Mesendoderm (in vitro differentiated cells): ENCODE results near the gene COPE.

Experiments used
- DNase-seq: peaks from one replicate; pipeline ENCODE4 v3.0.0; 2013
- H2AK5ac ChIP-seq: 2 replicates; pipeline ENCODE4 v1.6.1; 2013; ENCODE audit warnings: low read length, inconsistent platforms
- H2BK120ac ChIP-seq: 2 replicates; pipeline ENCODE4 v1.6.1; 2013; ENCODE audit warnings: low read depth, mild to moderate bottlenecking, low read length, moderate library complexity, mixed read lengths
- H2BK15ac ChIP-seq: replicated peaks from 2 replicates; pipeline ENCODE4 v1.6.1; 2013; ENCODE audit warnings: low read depth, mild to moderate bottlenecking, moderate library complexity
- H2BK5ac ChIP-seq: 2 replicates; pipeline ENCODE4 v1.6.1; 2013; ENCODE audit warnings: low read length, inconsistent platforms
- H3K18ac ChIP-seq: 2 replicates; pipeline ENCODE4 v1.6.1; 2013; ENCODE audit warnings: mild to moderate bottlenecking, low read length, mixed read lengths
- H3K23ac ChIP-seq: one replicate; pipeline ENCODE4 v1.6.1; 2013; ENCODE audit warnings: low read length
- H3K27ac ChIP-seq: 2 replicates; pipeline ENCODE4 v1.5.1; 2013; ENCODE audit warnings: low read depth, mild to moderate bottlenecking, inconsistent platforms, low read length, moderate library complexity
- H3K27me3 ChIP-seq: 2 replicates; pipeline ENCODE4 v1.6.1; 2013; ENCODE audit warnings: low read length, control low read depth, mild to moderate bottlenecking, inconsistent platforms; ENCODE audit not compliant: insufficient read depth, poor library complexity
- H3K36me3 ChIP-seq: 2 replicates; pipeline ENCODE4 v1.6.1; 2013; ENCODE audit warnings: low read length, inconsistent platforms; ENCODE audit not compliant: control insufficient read depth, insufficient read depth
- H3K4ac ChIP-seq: one replicate; pipeline ENCODE4 v1.6.1; 2013; ENCODE audit warnings: low read depth, mild to moderate bottlenecking, low read length, moderate library complexity
- H3K4me1 ChIP-seq: 2 replicates; pipeline ENCODE4 v1.6.1; 2013; ENCODE audit warnings: low read depth, low read length, inconsistent platforms; ENCODE audit not compliant: control insufficient read depth
- H3K4me2 ChIP-seq: 2 replicates; pipeline ENCODE4 v1.6.1; 2013; ENCODE audit warnings: low read length
- H3K4me3 ChIP-seq: 2 replicates; pipeline ENCODE4 v1.5.1; 2013; ENCODE audit warnings: mild to moderate bottlenecking, low read length
- H3K56ac ChIP-seq: one replicate; pipeline ENCODE4 v1.6.1; 2013; ENCODE audit warnings: low read length
- H3K79me1 ChIP-seq: 2 replicates; pipeline ENCODE4 v1.6.1; 2013; ENCODE audit warnings: low read length, inconsistent platforms
- H3K79me2 ChIP-seq: 2 replicates; pipeline ENCODE4 v1.6.1; 2013; ENCODE audit warnings: mild to moderate bottlenecking, low read length; ENCODE audit not compliant: control insufficient read depth, insufficient read depth
- H3K9ac ChIP-seq: 2 replicates; pipeline ENCODE4 v1.6.1; 2013; ENCODE audit warnings: low read length, inconsistent platforms
- H4K5ac ChIP-seq: one replicate; pipeline ENCODE4 v1.6.1; 2013; ENCODE audit warnings: low read length
- H4K8ac ChIP-seq: one replicate; pipeline ENCODE4 v1.6.1; 2013; ENCODE audit warnings: low read depth, mild to moderate bottlenecking, control low read depth, low read length, moderate library complexity
- WGBS: extraction: QIAGEN DNeasy Blood & Tissue Kit; methylation state at CpG from one replicate; pipeline ENCODE4 v1.1.7; 2013; ENCODE audit warnings: low lambda C conversion rate, missing lambda C conversion rate; ENCODE audit not compliant: insufficient coverage; ENCODE audit errors: extremely low coverage; 5-methylcytosine and 5-hydroxymethylcytosine counted together

COPE gene

DNA sequence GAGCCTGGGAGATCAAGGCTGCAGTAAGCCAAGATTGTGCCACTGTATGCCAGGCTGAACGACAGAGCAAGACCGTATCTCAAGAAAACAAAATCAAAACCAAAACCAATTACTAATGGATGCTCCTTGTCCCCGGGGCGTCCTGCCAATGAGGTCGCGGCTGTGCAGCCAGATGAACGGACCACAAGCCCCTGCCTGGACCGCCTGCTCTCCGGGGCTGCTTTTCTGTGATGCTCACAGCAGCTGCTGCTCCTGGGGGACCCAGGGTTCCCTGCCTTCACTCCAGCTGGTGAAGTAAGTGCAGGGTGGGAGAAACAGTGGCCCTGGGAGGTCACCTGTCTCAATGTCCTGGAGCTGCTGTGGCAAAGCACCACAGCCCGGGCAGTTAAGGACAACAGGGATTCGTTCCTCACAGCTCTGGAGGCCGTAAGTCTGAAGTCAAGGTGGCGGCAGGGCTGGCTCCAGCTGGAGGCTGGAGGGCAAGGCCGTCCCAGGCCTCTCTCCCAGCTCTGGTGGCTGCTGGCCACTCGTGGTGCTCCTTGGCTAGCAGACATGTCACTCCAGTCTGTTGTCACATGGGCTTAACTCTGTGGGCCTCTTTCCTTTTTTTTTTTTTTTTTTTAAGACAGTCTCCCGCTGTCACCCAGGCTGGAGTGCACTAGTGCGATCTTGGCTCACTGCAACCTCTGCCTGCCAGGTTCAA, 10.1 kb downstream of the COPE start:
- Histone ChIP-seq H3K36me3 (peaks cover 5% of the 10 kb centered on the region), H4K5ac (no peak overlapping the region), H3K56ac (no peak overlapping the region), H3K4me1 (no peaks in the 10 kb centered on the region), H3K9ac (no peak overlapping the region), H3K18ac (no peak overlapping the region), H2BK120ac (no peak overlapping the region), H3K27ac (no peak overlapping the region), H3K4me3 (no peak overlapping the region), H2AK5ac (no peak overlapping the region), H3K79me2 (no peaks in the 10 kb centered on the region), H3K27me3 (no peaks in the 10 kb centered on the region), H3K4me2 (no peak overlapping the region), H3K79me1 (no peaks in the 10 kb centered on the region), H2BK15ac (no peak overlapping the region), H3K23ac (no peak overlapping the region), H4K8ac (no peak overlapping the region), H2BK5ac (no peak overlapping the region), H3K4ac (no peak overlapping the region)
- DNase-seq = no peak
- no CpG with 5 or more reads among the region's 17 CpGs for WGBS

DNA sequence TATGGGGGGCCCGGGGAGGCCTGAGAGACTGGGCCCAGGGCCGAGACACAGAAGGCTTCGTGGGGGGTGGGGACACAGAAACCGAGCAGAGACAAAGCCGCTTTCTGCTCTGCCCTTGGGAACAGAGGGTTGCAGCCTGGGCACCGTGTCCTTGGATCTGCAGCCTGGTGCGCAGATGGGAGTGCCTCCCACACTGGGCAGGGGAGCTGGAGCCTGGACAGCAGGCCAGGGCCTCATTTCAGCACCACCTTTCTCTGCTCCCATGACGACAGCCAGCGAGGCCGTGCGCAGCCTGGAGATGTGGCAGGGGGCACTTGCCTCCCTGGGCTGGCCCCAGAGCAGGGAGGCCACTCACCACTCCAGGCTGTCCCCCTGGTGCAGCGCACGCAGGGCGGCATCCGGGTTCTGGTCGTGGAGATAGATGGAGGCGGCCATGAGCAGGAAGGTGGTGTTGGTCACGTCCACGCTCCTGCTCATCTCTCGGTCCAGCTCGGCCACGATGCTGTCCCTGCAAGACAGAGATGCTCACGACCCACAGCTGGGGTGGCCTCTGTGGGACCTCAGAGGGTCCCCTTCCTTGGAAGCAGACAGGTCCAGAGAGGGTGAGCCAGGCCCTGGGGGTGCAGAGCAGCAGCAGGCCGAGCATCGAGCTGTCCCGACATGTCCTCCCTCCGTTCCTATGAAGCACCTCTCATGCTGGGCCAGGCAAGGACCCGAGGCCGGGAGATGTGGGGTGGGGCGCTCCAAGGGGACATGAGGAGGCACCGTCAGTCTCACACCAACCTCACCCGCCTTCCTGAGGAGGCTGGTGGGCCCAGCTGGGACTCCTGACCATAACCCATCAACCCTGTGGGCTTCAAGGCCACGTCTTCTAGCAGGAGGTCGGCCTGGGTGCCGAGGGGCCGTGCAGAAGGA, 12.3 kb downstream of the COPE start:
- Histone ChIP-seq H3K4me2 (no peak overlapping the region), H3K18ac (no peak overlapping the region), H2AK5ac (no peak overlapping the region), H3K9ac (no peak overlapping the region), H3K4ac (no peak overlapping the region), H3K4me3 (no peak overlapping the region), H3K79me2 (no peaks in the 10 kb centered on the region), H3K27me3 (no peaks in the 10 kb centered on the region), H4K8ac (no peak overlapping the region), H3K79me1 (no peaks in the 10 kb centered on the region), H3K23ac (no peak overlapping the region), H2BK15ac (no peak overlapping the region), H3K36me3 (peaks cover 3% of the 10 kb centered on the region), H4K5ac (no peak overlapping the region), H3K27ac (no peak overlapping the region), H2BK5ac (no peak overlapping the region), H3K56ac (no peak overlapping the region), H3K4me1 (no peaks in the 10 kb centered on the region), H2BK120ac (no peak overlapping the region)
- WGBS = no CpG with 5 or more reads among the region's 36 CpGs
- no peak for DNase-seq

DNA sequence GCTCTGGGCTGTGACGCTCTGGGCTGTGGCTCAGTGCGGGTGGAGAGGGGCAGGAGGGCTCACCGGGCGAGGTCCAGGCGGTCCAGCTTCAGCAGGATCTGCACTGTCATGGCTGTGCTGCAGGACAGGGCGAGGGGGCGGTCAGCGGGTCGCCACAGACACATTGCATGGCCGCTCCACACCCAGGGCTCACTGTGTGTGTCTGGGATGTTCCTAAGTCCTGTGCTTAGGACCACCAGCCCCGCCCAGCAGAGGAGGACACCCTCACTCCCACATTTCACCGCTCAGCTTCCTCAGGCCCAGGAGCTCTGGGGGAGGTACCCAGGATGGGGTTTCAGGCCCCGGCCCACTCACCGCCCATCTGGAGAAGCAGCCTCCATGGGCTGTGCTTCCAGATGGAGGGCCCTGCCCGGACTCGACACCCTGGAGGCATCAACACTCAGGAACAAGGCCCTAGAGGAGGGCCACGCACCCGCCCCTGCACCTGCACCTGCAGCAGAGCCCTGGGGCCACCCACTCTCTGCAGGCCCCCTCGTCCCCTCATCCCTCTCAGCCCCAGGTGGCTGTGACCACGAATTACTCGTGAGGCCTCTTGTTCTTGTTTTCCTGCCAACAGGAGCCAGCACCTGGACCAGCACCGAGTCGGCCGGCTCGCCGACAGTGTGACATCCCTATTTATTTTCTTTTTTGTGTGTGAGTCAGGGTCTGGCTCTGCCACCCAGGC, 13.5 kb downstream of the COPE start:
- no peak overlapping the region for H3K9ac ChIP-seq
- H4K8ac ChIP-seq = no peak overlapping the region
- no peaks in the 10 kb centered on the region for H3K27me3 ChIP-seq
- H3K4me2 ChIP-seq = no peak overlapping the region
- no peak overlapping the region for H3K4ac ChIP-seq
- H3K79me1 ChIP-seq = no peaks in the 10 kb centered on the region
- no peak overlapping the region for H2BK15ac ChIP-seq
- H2BK5ac ChIP-seq = no peak overlapping the region
- no peak overlapping the region for H3K4me3 ChIP-seq
- H3K18ac ChIP-seq = no peak overlapping the region
- no peak overlapping the region for H2BK120ac ChIP-seq
- DNase-seq = no peak
- no peak overlapping the region for H4K5ac ChIP-seq
- no peak overlapping the region for H3K56ac ChIP-seq
- H3K27ac ChIP-seq = no peak overlapping the region
- WGBS = no CpG with 5 or more reads among the region's 26 CpGs
- H3K36me3 ChIP-seq = peaks cover 1% of the 10 kb centered on the region
- H3K4me1 ChIP-seq = no peaks in the 10 kb centered on the region
- no peak overlapping the region for H3K23ac ChIP-seq
- H2AK5ac ChIP-seq = no peak overlapping the region
- H3K79me2 ChIP-seq = no peaks in the 10 kb centered on the region

DNA sequence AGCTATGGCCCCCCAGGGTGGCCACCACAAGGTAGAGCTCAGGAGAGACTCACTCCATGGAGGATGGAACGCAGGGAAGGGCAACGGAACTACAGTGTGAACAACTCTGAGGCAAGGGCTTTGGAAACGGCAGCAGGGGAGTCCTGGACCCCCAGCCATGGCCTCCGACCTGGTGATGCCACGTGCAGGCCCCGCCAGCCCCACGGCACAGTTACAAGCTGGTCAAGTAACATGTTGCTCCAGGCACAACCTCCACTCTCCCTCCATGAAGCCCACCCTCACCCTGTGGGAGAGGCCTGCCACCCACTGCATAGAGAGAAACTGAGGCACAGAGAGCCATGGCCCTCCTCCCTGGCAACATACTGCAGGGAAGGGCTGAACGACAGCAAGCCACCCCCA, 14.1 kb downstream of the COPE start:
- Histone ChIP-seq H3K23ac (no peak overlapping the region), H2BK120ac (no peak overlapping the region), H3K18ac (no peak overlapping the region), H4K5ac (no peak overlapping the region), H3K4me3 (no peak overlapping the region), H4K8ac (no peak overlapping the region), H2BK15ac (no peak overlapping the region), H3K27ac (no peak overlapping the region), H2BK5ac (no peak overlapping the region), H3K36me3 (no peaks in the 10 kb centered on the region), H3K4me2 (no peak overlapping the region), H2AK5ac (no peak overlapping the region), H3K9ac (no peak overlapping the region), H3K79me1 (no peaks in the 10 kb centered on the region), H3K79me2 (no peaks in the 10 kb centered on the region), H3K27me3 (no peaks in the 10 kb centered on the region), H3K4me1 (no peaks in the 10 kb centered on the region), H3K56ac (no peak overlapping the region), H3K4ac (no peak overlapping the region)
- DNase-seq = no peak
- WGBS = no CpG with 5 or more reads among the region's 8 CpGs

DNA sequence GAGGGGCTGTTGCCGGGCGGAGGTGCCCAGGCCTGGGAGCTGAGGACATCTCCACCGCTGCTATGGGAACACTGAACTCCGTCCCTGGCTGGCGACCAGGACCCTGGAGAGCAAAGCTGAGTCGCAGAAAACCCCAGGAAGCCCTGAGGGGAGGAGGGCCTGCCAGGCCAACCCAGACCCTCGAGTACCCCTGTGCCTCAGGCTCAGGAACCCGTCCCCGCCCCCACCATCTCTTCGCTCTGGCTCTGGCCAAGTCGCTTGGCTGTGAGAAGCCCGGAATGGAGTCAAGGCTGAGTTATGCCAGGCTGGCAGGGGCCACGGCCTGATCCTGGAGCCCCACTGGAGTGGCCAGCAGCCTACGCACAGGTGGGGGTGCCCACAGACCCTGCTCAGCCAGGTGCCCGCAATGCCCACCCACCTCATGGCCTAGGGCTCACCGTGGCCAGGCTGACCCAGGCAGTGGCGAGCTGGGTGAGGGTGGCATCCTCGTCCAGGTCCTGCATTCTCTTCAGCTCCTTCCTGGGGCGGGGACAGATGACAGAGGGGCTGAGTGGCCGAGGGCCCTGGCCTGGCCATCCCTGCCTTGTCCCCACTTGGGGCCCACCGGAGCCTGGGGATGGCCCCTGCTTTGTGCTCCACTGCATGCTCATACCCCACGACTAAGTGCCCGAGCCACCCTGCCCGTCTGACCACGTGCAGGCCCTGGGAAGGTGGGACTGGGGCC, 14.7 kb downstream of the COPE start:
- no CpG with 5 or more reads among the region's 25 CpGs for WGBS
- Histone ChIP-seq H3K9ac (no peak overlapping the region), H2BK15ac (no peak overlapping the region), H3K18ac (no peak overlapping the region), H3K4ac (no peak overlapping the region), H3K79me2 (no peaks in the 10 kb centered on the region), H2AK5ac (no peak overlapping the region), H2BK5ac (no peak overlapping the region), H3K4me2 (no peak overlapping the region), H4K8ac (no peak overlapping the region), H4K5ac (no peak overlapping the region), H3K56ac (no peak overlapping the region), H3K36me3 (peaks cover 2% of the 10 kb centered on the region), H3K23ac (no peak overlapping the region), H3K27me3 (no peaks in the 10 kb centered on the region), H3K27ac (no peak overlapping the region), H3K79me1 (no peaks in the 10 kb centered on the region), H3K4me3 (no peak overlapping the region), H3K4me1 (no peaks in the 10 kb centered on the region), H2BK120ac (no peak overlapping the region)
- DNase-seq = no peak
